ENCODE measurements around the gene PREX1.
A peak's percentile ranks its signal among the peaks of the same experiment; 100 is the strongest.
"Not testable (repeated sequence)": the region's sequence is repeated elsewhere in the genome, so short reads cannot be mapped to it uniquely, and the experiment has no call there.

Gene PREX1

GRCh38 chr20:48772183-48772976, 55.4 kb downstream of the PREX1 start:
- DNase-seq = peak; percentile 48 to 91

GRCh38 chr20:48771542-48771941, 56.3 kb downstream of the PREX1 start:
- DNase-seq = no peak

- DNase-seq = no peak
Observed at GRCh38 chr20:48770700-48771442, 56.9 kb downstream of the PREX1 start.

- DNase-seq = peak; percentile 20 to 23
Observed at GRCh38 chr20:48769069-48769983, 58.5 kb downstream of the PREX1 start.

DNA sequence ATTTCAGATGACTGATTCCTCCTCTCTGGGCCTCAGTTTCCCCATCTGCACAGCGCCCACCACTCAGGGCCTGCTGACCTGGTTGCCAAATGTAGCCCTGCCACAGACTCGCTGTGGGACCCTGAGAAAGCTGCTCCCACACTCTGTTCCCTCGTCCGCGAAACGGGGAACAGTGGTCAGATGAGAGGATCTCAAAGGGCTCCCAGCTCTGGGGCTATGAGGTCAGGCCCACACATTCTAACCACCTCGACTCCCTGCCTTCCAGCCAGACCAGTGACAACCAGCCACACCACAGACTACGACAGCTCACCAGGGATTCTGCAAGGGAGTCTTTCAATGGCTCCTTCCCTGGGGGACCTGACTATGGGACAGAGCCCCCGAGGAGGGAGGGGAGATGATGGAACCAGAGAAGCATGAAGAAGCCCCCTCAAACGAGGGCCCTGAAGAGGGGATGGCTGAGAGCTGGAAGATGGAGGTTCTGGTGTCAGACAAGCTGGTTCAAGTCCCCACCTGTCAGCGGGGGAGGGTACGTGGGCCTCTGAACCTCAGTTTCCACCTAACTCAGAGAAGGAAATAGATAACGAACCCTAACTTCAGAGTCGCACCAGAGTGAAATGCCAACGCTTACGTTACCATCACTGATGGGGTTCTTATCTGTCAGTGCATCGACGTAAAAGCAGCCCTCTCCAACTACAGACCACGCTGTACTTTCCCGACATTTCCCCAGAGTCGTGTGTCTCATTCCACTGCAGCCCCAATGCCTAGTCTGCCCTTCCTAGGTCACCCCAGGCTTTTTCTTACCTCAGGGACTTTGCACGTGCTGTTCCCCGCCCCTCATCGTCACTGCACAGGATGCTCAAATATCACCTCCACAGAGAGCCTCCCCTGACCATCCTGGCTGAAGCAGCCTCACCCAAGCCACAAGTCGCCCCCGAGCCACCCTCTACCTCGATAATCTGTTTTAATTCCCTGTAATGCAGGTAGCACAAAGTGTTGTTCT, 60.5 kb downstream of the PREX1 start:
- no peak for DNase-seq

DNA sequence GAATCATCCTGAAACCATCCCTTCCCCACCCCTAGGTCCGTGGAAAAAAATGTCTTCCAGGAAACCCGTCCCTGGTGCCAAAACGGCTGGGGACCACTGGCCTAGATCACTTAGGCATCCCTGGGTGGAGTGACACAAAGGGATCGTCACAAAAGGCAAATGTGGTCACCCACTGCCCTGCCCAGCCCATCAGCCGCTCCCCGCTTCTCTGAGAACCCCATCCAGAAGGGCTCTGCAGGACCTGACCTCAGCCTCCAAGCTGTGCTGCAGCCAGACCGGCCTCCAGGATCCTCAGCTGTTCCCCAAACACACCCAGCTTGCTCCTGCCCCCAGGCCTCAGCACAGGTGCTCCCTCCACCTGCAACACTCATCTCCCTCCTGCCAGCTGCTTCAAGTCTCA, 61.6 kb downstream of the PREX1 start:
- no peak for DNase-seq

GRCh38 chr20:48765359-48765758, 62.4 kb downstream of the PREX1 start:
- no peak for DNase-seq

DNA sequence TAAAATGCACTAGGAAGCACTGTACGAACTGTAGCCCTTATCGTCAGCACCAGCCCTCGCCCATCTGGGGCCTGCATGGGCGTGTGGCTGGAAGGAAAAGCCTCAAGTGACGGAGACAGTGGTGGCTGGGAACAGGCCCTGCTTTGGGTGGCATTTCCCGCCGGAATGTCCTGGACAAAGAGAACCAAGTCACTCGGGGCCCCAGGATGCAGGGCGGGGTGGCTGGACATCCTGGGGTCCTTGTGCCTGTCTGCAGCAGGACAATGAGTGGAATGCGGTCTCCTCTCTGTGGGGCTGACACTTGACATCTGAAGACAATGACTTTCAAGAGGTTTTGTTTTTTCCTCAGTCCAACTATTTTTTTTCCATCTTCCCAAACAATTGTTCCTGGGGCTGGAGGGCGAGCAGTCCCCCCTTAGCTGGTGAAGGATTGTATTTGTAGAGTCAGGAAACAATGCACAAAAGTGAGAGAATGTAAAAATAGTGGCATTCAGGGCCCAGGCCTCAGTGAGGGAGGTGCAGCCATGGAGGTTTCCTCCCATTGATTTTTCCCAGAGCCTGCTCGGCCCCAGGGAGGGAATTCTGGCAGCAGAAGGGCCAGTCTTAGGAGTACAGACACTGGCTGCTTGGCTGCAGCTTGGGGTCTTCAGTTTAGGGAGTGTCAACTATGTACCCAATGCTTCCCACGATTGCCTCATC, 64.4 kb downstream of the PREX1 start:
- no peak for DNase-seq

- no peak for DNase-seq
Observed at GRCh38 chr20:48761874-48762273, 65.9 kb downstream of the PREX1 start.

- peak; percentile 16 to 20 for DNase-seq
Observed at GRCh38 chr20:48761023-48761785, 66.6 kb downstream of the PREX1 start.

- DNase-seq = peak; percentile 27 to 86
Observed at GRCh38 chr20:48760403-48760983, 67.3 kb downstream of the PREX1 start.

GRCh38 chr20:48759631-48760245, 68.1 kb downstream of the PREX1 start:
- no peak for DNase-seq

DNA sequence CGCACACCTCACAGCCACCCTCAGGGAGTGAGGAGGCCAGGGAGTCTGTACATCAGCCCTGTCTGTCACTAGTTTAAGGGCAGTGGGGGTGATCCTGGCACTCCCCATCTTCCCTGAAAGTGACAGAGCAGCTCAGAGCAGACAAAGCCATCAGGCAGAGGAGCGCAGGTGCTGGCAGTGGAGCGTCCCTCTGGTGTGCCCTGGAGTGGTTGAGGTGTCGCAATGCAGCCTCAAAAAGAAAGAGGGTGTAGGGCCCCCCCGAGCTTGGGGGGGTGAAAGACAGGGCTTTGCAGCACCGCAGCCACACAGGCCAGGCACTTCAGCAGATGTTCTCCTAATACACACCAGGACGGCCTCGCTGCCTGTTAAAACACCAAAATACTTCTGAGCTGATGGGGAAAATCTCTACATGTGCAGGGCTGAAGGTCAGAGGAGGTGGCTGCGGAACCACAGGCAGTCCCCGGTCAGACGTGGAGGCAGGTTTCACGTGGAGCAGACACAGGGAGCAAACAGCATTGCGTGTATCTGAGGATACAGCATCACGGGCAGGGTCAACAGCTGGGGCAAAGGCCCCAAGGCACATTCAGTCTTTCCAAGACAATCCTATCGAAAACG, 69.5 kb downstream of the PREX1 start:
- peak in 1 of 2 donors; percentile 18 for DNase-seq

DNA sequence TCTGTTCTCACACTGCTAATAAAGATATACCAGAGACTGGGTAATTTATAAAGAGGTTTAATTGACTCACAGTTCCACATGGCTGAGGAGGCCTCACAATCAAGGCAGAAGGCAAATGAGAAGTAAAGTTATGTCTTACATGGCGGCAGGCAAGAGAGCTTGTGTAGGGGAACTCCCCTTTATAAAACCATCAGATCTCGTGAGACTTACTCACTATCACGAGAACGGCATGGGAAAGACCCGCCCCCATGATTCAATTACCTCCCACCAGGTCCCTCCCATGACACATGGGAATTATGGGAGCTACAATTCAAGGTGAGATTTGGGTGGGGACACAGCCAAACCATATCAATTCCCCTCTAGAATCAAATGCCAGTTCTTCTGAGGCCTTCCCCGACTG, 71.0 kb downstream of the PREX1 start:
- not testable (repeated sequence) for DNase-seq

DNA sequence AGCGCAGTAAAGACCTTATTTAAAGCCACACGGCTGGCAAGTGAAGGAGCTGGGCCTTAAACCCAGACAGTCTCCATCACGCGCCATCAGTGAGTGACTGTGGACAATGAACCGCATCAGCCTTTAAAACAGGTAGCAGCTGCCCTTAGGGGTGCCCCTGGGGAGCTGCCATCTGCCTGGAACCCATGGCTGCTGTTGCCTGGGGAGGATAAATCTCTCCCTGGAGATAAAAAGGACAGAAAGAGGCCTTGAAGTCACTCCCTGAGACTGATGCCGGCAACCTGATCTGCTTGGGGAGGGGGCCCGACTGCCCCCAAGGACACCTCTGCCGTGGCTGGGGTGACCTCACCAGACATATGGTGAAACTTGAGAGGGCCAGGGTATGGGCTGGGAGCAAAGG, 73.5 kb downstream of the PREX1 start:
- DNase-seq = no peak

DNA sequence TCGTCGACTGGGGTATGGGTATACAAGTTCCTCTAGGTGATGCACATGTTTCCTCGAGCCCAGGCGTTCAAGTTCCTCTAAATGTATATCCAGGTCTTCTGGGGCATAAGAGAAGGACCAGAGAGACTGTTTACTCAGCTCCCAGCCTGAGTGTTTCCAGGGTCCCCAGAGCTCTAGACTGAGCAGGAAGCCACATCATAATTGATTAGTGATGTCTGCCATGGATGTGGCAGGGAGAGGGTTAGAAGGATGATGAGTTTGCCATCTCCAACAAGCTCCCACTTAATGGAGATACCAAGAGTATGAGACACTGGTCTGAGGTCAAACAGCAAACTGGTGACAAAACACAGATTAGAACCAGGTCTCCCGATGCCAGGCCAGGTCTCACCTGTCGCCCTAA, 74.8 kb downstream of the PREX1 start:
- DNase-seq = no peak

DNA sequence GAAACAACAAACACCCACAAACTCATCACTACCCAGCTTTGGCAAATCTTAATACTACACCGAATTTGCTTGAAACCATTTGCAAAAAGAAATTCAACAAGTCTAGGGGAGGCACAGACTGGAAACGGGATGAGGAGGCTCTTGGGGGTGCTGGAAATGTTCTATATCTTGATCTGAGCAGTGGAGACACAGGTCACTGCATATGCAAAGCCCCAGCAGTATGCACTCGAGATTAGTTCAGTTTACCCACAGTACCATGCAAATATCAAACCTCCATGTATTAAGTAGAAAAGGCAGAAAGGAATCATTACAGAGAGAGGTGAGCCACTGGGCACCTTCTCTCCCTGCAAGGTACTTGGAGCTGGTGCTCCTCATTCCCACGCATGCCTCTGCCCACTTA, 75.9 kb downstream of the PREX1 start:
- no peak for DNase-seq

GRCh38 chr20:48750941-48751635, 76.7 kb downstream of the PREX1 start:
- peak in 1 of 2 donors; percentile 74 for DNase-seq

All from bone marrow (tissue), 2 donors.